Measurements from ENCODE around the gene B3GALT4. TPM values are rescaled to one million over a fixed set of nuclear protein-coding genes. Genes with fewer than 3 reads are reported as not detected.
A peak's percentile ranks its signal among the peaks of the same experiment; 100 is the strongest.

The B3GALT4 gene
- total and polyA plus RNA-seq, 2 donors, result 9.0 to 14.9 TPM

GRCh38 chr6:33247977-33248642 is 28.8 kb upstream of the B3GALT4 start:
- DNase-seq (ENCODE audit: low read depth in 6 of 9, low spot score in 9 of 9), result peak; percentile 81 to 97 (median 93)
- 2% methylated on average over 28 of the region's 28 CpGs for WGBS
- peak overlapping the region; percentile 77 to 98 for H3K27ac ChIP-seq (ENCODE audit: low read depth in 1 of 2, low read length in 1 of 2)

GRCh38 chr6:33248643-33248931 is 28.3 kb upstream of the B3GALT4 start:
- H3K36me3 ChIP-seq (ENCODE audit: control insufficient read depth in 2 of 2, insufficient read depth in 2 of 2, low read length in 1 of 2), result peaks cover 14 to 16% of the 10 kb centered on the region in 2 donors
- H3K9me3 ChIP-seq (ENCODE audit: control insufficient read depth in 2 of 2, insufficient read depth in 1 of 2, low read length in 1 of 2), result no peaks in the 10 kb centered on the region
- H3K4me1 ChIP-seq (ENCODE audit: control insufficient read depth in 2 of 2, insufficient read depth in 2 of 2, low read length in 2 of 2), result peaks cover 9 to 24% of the 10 kb centered on the region in 2 donors
- under 1% methylated on average over 18 of the region's 18 CpGs for WGBS
- no peak for DNase-seq (ENCODE audit: low read depth in 6 of 9, low spot score in 9 of 9)
- peak overlapping the region; percentile 77 to 98 for H3K27ac ChIP-seq (ENCODE audit: low read depth in 1 of 2, low read length in 1 of 2)
- peaks cover 2 to 29% of the 10 kb centered on the region in 2 donors for H3K27me3 ChIP-seq (ENCODE audit: control insufficient read depth in 2 of 2, insufficient read depth in 1 of 2, low read length in 1 of 2)
- peak overlapping the region; percentile 56 to 61 for H3K4me3 ChIP-seq (ENCODE audit: low read length in 2 of 2)

More at GRCh38 chr6:33247977-33248642, 28.8 kb upstream of the B3GALT4 start:
- Histone ChIP-seq H3K27me3 (ENCODE audit: control insufficient read depth in 2 of 2, insufficient read depth in 1 of 2, low read length in 1 of 2) (peaks cover 2 to 31% of the 10 kb centered on the region in 2 donors), H3K36me3 (ENCODE audit: control insufficient read depth in 2 of 2, insufficient read depth in 2 of 2, low read length in 1 of 2) (peaks cover 13 to 16% of the 10 kb centered on the region in 2 donors), H3K4me3 (ENCODE audit: low read length in 2 of 2) (peak overlapping the region; percentile 56 to 61), H3K9me3 (ENCODE audit: control insufficient read depth in 2 of 2, insufficient read depth in 1 of 2, low read length in 1 of 2) (no peaks in the 10 kb centered on the region), H3K4me1 (ENCODE audit: control insufficient read depth in 2 of 2, insufficient read depth in 2 of 2, low read length in 2 of 2) (peaks cover 9 to 24% of the 10 kb centered on the region in 2 donors)

- WGBS, result under 1% methylated on average over 58 of the region's 58 CpGs
- Histone ChIP-seq H3K9me3 (ENCODE audit: control insufficient read depth in 2 of 2, insufficient read depth in 1 of 2, low read length in 1 of 2) (no peaks in the 10 kb centered on the region), H3K27me3 (ENCODE audit: control insufficient read depth in 2 of 2, insufficient read depth in 1 of 2, low read length in 1 of 2) (peaks cover 2 to 26% of the 10 kb centered on the region in 2 donors), H3K27ac (ENCODE audit: low read depth in 1 of 2, low read length in 1 of 2) (peak overlapping the region; percentile 84 to 98), H3K36me3 (ENCODE audit: control insufficient read depth in 2 of 2, insufficient read depth in 2 of 2, low read length in 1 of 2) (peaks cover 15 to 16% of the 10 kb centered on the region in 2 donors), H3K4me1 (ENCODE audit: control insufficient read depth in 2 of 2, insufficient read depth in 2 of 2, low read length in 2 of 2) (peaks cover 9 to 24% of the 10 kb centered on the region in 2 donors), H3K4me3 (ENCODE audit: low read length in 2 of 2) (peak overlapping the region; percentile 56 to 61)
- DNase-seq (ENCODE audit: low read depth in 6 of 9, low spot score in 9 of 9), result peak; percentile 88 to 99 (median 95)
Measured at GRCh38 chr6:33248932-33249731, 27.8 kb upstream of the B3GALT4 start.

- Histone ChIP-seq H3K4me1 (ENCODE audit: control insufficient read depth in 2 of 2, insufficient read depth in 2 of 2, low read length in 2 of 2) (peaks cover 9 to 24% of the 10 kb centered on the region in 2 donors), H3K36me3 (ENCODE audit: control insufficient read depth in 2 of 2, insufficient read depth in 2 of 2, low read length in 1 of 2) (peaks cover 16 to 19% of the 10 kb centered on the region in 2 donors), H3K27me3 (ENCODE audit: control insufficient read depth in 2 of 2, insufficient read depth in 1 of 2, low read length in 1 of 2) (peaks cover 2 to 26% of the 10 kb centered on the region in 2 donors), H3K9me3 (ENCODE audit: control insufficient read depth in 2 of 2, insufficient read depth in 1 of 2, low read length in 1 of 2) (no peaks in the 10 kb centered on the region), H3K27ac (ENCODE audit: low read depth in 1 of 2, low read length in 1 of 2) (peak overlapping the region; percentile 84 to 98), H3K4me3 (ENCODE audit: low read length in 2 of 2) (peak overlapping the region; percentile 56 to 61)
- 26% methylated on average over 15 of the region's 15 CpGs for WGBS
- DNase-seq (ENCODE audit: low read depth in 6 of 9, low spot score in 9 of 9), result no peak
Measured at GRCh38 chr6:33249732-33250630, 26.9 kb upstream of the B3GALT4 start.

GRCh38 chr6:33250731-33251130 is 26.2 kb upstream of the B3GALT4 start:
- 98% methylated on average over 13 of the region's 13 CpGs for WGBS
- no peak for DNase-seq (ENCODE audit: low read depth in 6 of 9, low spot score in 9 of 9)
- peaks cover 9 to 24% of the 10 kb centered on the region in 2 donors for H3K4me1 ChIP-seq (ENCODE audit: control insufficient read depth in 2 of 2, insufficient read depth in 2 of 2, low read length in 2 of 2)
- no peak overlapping the region for H3K4me3 ChIP-seq (ENCODE audit: low read length in 2 of 2)
- H3K27ac ChIP-seq (ENCODE audit: low read depth in 1 of 2, low read length in 1 of 2), result no peak overlapping the region
- H3K27me3 ChIP-seq (ENCODE audit: control insufficient read depth in 2 of 2, insufficient read depth in 1 of 2, low read length in 1 of 2), result peaks cover 2 to 20% of the 10 kb centered on the region in 2 donors
- peaks cover 16 to 22% of the 10 kb centered on the region in 2 donors for H3K36me3 ChIP-seq (ENCODE audit: control insufficient read depth in 2 of 2, insufficient read depth in 2 of 2, low read length in 1 of 2)
- H3K9me3 ChIP-seq (ENCODE audit: control insufficient read depth in 2 of 2, insufficient read depth in 1 of 2, low read length in 1 of 2), result no peaks in the 10 kb centered on the region

GRCh38 chr6:33251395-33252012 is 25.4 kb upstream of the B3GALT4 start:
- peaks cover 9 to 24% of the 10 kb centered on the region in 2 donors for H3K4me1 ChIP-seq (ENCODE audit: control insufficient read depth in 2 of 2, insufficient read depth in 2 of 2, low read length in 2 of 2)
- no peak for DNase-seq (ENCODE audit: low read depth in 6 of 9, low spot score in 9 of 9)
- peaks cover 16 to 22% of the 10 kb centered on the region in 2 donors for H3K36me3 ChIP-seq (ENCODE audit: control insufficient read depth in 2 of 2, insufficient read depth in 2 of 2, low read length in 1 of 2)
- no peak overlapping the region for H3K4me3 ChIP-seq (ENCODE audit: low read length in 2 of 2)
- no peak overlapping the region for H3K27ac ChIP-seq (ENCODE audit: low read depth in 1 of 2, low read length in 1 of 2)
- WGBS, result 90% methylated on average over 6 of the region's 6 CpGs
- H3K27me3 ChIP-seq (ENCODE audit: control insufficient read depth in 2 of 2, insufficient read depth in 1 of 2, low read length in 1 of 2), result peaks cover 2 to 16% of the 10 kb centered on the region in 2 donors
- H3K9me3 ChIP-seq (ENCODE audit: control insufficient read depth in 2 of 2, insufficient read depth in 1 of 2, low read length in 1 of 2), result no peaks in the 10 kb centered on the region

GRCh38 chr6:33252759-33253158 is 24.2 kb upstream of the B3GALT4 start:
- no peak for DNase-seq (ENCODE audit: low read depth in 6 of 9, low spot score in 9 of 9)
- H3K9me3 ChIP-seq (ENCODE audit: control insufficient read depth in 2 of 2, insufficient read depth in 1 of 2, low read length in 1 of 2), result no peaks in the 10 kb centered on the region
- peaks cover 0 to 4% of the 10 kb centered on the region in 2 donors for H3K27me3 ChIP-seq (ENCODE audit: control insufficient read depth in 2 of 2, insufficient read depth in 1 of 2, low read length in 1 of 2)
- H3K4me3 ChIP-seq (ENCODE audit: low read length in 2 of 2), result no peak overlapping the region
- no peak overlapping the region for H3K27ac ChIP-seq (ENCODE audit: low read depth in 1 of 2, low read length in 1 of 2)
- H3K36me3 ChIP-seq (ENCODE audit: control insufficient read depth in 2 of 2, insufficient read depth in 2 of 2, low read length in 1 of 2), result peaks cover 16 to 32% of the 10 kb centered on the region in 2 donors
- peaks cover 9 to 24% of the 10 kb centered on the region in 2 donors for H3K4me1 ChIP-seq (ENCODE audit: control insufficient read depth in 2 of 2, insufficient read depth in 2 of 2, low read length in 2 of 2)

GRCh38 chr6:33254591-33254990 is 22.3 kb upstream of the B3GALT4 start:
- WGBS, result 97% methylated on average over 4 of the region's 4 CpGs
- H3K9me3 ChIP-seq (ENCODE audit: control insufficient read depth in 2 of 2, insufficient read depth in 1 of 2, low read length in 1 of 2), result no peaks in the 10 kb centered on the region
- H3K36me3 ChIP-seq (ENCODE audit: control insufficient read depth in 2 of 2, insufficient read depth in 2 of 2, low read length in 1 of 2), result peaks cover 21 to 46% of the 10 kb centered on the region in 2 donors

More at GRCh38 chr6:33254591-33254990, 22.3 kb upstream of the B3GALT4 start:
- Histone ChIP-seq H3K27ac (ENCODE audit: low read depth in 1 of 2, low read length in 1 of 2) (no peak overlapping the region), H3K27me3 (ENCODE audit: control insufficient read depth in 2 of 2, insufficient read depth in 1 of 2, low read length in 1 of 2) (no peaks in the 10 kb centered on the region), H3K4me3 (ENCODE audit: low read length in 2 of 2) (no peak overlapping the region), H3K4me1 (ENCODE audit: control insufficient read depth in 2 of 2, insufficient read depth in 2 of 2, low read length in 2 of 2) (peaks cover 9 to 10% of the 10 kb centered on the region in 2 donors)
- DNase-seq (ENCODE audit: low read depth in 6 of 9, low spot score in 9 of 9), result no peak
